T-helper 22 cell (primary cell): ENCODE results near the gene GLT8D2.

Experiments used
- DNase-seq: peaks from one replicate; pipeline ENCODE4 v3.0.0-alpha.2; 2020; ENCODE audit warnings: low read depth

The GLT8D2 gene, protein sequence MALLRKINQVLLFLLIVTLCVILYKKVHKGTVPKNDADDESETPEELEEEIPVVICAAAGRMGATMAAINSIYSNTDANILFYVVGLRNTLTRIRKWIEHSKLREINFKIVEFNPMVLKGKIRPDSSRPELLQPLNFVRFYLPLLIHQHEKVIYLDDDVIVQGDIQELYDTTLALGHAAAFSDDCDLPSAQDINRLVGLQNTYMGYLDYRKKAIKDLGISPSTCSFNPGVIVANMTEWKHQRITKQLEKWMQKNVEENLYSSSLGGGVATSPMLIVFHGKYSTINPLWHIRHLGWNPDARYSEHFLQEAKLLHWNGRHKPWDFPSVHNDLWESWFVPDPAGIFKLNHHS

DNA sequence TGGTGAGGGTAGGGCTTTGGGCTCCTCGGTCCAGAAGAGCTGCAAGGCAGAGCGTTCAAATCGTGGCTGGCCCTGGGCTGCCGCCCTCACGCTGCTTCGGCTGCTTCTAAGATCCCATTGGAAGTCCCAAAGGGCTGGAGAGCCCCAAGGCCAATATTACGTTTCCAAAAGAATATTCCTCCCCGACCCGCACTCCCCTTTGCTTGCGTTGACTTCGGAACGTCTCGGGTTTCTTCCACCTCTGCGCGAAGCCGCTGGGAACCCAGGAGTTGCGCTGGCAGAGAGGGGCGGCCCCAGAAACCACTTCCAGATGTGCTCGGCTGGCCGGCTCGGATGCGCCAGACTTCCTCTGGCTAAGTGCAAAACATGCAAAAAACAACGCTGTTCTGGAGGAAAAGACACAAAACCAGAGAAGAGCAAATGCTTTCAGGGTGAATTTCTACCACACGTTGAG, at the start of gene GLT8D2:
GLT8D2 (minus strand) TSS at position 285 of the 454 bp plus-strand sequence. CDS start 30,539 bp downstream, outside the sequence.
- DNase-seq, result no peak

DNA sequence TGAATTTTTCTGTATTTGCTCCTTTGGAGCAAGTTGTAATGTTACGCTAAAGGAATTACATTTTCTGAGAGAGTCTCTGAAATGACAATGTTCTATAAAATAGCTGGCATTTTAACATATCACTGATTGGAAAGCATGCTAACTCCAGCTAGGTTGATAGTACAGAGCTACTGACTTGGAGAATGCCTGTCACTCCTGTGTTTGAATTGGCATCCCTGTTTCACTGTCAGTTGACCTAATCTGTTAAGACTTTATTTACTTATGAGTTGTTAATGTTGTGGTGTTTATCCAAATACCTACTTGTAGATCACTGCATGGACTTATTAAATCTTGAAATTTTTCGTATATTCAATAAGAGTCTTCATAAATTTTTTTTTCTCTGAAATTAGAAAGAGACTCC, 48.0 kb upstream of the GLT8D2 start:
- no peak for DNase-seq

DNA sequence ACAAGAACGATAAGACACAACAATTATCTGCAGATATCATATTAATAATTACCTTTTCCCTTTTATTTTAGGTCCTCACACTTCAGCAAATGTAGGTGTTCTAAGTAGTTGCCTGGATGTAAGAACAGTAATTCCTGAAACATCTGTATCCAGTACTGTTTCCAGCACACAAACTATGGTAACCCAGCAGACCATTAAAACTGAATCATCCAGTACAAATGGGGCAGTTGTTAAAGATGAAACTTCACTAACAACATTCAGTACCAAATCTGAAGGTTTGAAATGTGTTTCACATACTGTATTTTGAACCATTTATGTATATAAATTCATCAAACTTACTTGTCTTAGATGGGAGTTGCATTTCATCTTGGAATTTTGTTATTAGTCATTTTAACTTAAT, 45.3 kb upstream of the GLT8D2 start:
- DNase-seq, result no peak

DNA sequence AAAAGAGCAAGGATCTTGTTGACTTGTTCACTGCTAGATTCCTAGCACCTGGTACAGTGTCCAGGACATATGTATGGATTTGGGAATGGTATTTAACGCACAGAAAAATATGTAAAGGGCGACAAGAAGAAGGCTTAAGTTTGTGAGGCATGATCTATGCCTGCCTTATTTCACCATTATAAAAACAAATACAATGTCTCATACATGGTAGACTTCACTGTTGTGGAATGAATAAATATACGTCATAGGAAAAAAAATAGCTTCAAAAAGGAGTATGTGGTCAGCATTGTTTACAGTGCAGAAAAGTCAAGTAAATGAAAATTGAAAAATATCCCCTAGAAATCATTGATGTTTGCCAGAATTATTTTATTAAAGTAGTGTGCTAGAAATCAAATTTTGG, 44.3 kb upstream of the GLT8D2 start:
- DNase-seq, result no peak

- DNase-seq, result no peak
Observed at GRCh38 chr12:104091136-104091535, 41.1 kb upstream of the GLT8D2 start.

DNA sequence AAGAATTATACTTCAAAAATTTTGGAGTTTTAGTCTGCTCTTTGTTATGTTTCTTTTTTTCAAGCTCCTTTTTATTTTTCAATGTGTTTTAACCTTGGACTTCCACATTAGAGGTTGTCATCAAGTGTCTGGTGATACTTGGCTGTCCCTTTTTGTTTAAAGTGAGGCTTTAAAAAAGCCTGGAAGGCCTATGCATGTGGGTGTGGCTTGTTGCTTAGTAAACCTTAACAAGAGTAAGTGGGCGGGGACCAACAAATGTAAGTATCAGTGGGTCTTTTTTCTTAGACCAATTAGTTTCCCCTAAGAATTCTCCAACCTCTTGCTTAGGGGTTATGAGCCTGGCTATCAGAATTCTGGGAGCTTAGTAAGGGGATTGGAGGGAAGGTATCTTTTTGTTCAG, 40.7 kb upstream of the GLT8D2 start:
- no peak for DNase-seq

GRCh38 chr12:104083769-104084475, 33.9 kb upstream of the GLT8D2 start:
- DNase-seq, result no peak

GRCh38 chr12:104080764-104081163, 30.8 kb upstream of the GLT8D2 start:
- no peak for DNase-seq

DNA sequence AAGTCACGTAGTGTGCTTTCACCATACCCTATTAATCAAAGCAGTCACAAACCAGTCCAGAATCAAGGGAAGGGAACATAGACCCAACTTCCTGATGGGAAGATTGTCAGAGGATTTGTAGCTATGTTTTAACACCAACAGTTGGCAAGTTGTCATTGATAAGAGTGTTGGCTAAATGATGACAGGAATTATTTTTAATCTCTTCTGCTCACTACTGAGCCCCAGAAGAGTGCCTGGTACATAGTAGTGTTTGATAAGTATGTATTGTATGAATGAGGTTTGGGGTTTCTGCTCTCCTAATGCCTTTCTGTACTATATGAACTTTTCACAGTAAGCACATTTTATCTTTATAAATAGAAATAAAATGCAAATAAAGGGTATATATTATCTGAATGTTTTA, 29.0 kb upstream of the GLT8D2 start:
- DNase-seq, result no peak

GRCh38 chr12:104073699-104074098, 23.7 kb upstream of the GLT8D2 start:
- DNase-seq, result no peak

GRCh38 chr12:104072099-104072498, 22.1 kb upstream of the GLT8D2 start:
- DNase-seq, result no peak

DNA sequence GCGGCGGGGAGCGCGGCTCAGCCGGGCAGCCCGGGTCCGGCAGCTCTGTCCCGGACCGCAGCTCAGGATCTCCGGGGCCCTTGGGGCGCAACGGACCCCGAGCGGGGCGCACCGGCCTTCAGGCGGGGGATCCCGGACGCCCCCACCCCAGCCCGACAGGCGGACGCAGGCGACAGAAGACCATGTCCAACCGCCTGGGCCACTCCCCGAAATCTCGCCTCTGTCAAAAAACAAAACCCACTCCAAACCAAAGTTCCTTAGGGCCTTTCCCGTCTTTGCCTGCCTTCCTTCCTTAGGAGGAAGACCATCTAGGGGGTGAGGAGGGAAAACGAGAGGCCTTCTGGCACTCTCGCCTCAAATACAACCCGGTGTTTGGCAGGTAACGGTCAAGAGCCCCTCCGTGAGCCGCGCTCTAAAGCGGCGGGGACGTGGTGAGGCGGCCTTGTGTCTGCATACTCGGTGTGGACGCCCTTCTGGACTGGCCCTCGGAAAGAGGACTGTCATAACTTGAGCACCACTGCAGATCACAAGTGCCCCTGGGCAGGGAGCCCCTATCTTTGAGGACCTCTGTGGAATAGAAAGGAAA, 14.9 kb upstream of the GLT8D2 start:
- no peak for DNase-seq

DNA sequence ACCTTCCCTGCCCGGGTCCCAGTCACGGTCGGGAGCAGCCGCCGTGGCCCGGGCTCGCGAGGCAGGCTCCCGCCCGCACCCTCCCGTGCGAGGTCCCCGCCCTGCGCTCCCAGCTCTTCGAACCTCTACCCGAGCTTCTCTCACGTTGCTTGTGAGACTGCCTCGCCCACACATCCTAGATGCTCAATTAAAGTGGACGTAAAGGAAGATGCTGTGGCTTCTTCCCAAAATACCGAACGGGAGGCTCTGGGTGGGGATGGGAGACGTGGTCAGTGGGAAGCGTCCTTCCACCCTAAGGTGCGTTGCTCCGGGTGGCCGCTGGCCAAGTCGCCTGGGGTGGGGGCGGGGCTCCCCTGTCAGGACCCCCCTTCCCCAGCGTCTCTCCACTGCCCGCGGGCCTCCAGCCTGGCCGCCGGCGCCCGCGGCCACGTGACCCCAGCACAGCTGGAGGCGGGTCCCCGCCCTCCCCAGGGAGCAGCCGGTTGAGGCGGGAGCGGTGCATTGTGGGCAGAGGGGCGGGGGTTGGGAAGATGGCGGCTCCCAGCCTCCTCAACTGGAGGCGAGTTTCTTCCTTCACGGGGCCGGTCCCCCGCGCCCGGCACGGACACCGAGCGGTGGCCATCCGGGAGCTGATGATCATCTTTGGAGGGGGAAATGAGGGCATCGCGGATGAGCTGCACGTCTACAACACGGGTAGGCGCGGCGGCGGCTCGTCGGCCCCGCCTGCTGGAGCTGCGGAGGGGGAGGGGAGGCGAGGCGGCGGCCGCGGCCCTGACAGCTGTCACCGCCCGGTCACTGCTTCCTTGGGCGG, 14.2 kb upstream of the GLT8D2 start, which contains the start of gene HCFC2:
HCFC2 (plus strand) TSS at position 501 of the 811 bp plus-strand sequence; CDS start at position 531, 30 bp downstream.
- peak; percentile 84 for DNase-seq

- no peak for DNase-seq
Observed at GRCh38 chr12:104063712-104064030, 13.7 kb upstream of the GLT8D2 start.

DNA sequence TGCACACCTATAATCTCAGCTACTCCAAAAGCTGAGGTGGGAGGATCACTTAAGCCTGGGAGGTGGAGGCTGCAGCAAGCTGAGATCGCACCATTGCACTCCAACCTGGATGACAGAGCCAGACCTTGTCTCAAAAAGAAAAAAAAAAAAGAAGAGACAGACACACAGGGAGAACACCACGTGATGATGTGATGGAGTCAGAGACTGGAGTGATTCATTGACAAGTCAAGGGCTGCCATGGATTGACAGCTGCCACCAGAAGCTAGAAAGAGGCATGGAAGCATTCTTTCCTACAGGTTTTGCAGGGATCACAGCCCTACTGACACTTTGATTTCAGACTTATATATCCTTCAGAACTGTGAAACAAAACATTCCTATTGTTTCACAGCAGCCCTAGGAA, 10.8 kb upstream of the GLT8D2 start:
- no peak for DNase-seq

DNA sequence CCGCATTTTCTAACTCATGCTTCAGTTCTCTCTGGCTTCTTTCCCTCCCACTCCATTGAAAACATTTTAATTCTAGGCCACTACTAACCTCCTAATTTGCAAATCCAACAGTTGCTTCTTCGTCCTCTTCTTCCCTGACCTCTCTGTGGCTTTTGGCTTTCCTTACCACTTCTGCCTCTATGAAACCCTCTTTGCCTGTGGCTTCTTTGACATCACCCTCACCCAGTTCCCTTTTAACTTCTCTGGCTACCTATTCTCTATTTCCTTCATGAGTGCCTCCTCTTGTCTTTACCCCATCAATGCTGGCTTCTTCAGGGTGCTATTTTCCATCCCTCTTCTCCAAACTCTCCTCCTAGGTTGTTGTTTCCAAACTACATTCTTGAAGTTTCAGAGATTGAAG, 10.0 kb upstream of the GLT8D2 start:
- no peak for DNase-seq

DNA sequence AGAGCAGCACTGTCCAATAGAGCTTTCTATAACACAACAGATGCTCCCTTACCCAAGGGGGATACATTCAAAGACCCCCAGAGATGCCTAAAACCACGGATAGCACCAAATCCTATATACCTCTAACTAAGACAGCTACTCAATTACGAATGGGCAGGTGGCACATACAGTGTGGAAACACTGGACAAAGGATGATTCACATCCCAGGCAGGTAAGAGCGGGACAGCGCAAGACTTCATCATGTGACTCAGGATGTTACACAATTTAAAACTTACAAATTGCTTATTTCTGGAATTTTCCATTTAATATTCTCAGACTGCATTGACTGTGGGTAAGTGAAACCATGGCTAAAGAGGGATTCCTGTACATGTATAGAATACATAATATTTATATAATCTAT, 8.8 kb upstream of the GLT8D2 start:
- no peak for DNase-seq

DNA sequence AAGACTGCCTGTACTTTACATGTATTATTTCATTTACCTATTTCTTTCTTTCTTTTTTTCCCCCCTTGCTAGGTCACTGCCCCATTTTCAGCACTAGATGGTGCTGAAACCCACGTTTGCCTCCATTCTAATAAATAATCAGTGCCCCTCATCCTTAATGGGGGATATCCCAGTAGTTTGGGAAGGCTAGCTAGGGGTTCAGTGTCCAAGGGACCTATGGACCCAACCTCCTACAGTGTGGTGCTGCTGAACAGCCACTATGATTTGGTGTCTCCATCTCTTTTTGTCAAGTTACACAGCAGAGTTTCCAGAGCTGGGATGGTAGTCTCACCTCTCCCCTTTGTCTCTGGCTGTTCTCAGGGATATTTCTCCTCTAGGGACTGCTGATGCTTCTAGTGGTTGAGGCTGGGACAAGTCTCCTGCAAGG, 7.8 kb upstream of the GLT8D2 start:
- DNase-seq, result no peak

DNA sequence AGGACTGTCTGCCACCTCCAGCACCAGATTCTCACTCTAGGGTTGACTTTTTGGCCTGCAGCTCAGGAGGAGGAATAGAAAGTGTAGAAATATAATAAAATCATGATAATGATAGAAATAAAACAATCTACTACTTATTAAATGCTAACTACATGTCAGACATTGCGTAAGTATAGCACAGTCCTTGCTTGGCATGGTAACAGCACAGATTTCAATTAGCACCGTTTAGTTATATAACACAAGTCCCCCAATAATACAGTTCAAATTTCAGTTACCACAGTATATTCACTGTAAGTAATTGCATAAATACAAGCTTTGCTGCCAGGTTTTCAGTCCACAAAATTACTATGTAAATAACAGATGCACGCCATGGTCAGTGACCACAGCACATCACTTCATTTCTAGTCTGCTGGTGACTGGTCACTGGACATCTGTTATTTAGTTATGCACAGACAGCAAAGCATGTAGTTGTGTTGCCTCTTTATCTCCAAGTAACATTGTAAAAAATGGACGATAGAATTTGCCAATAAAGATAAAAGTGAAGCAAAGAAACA, 6.5 kb upstream of the GLT8D2 start:
- DNase-seq, result no peak

GRCh38 chr12:104055686-104056388, 5.8 kb upstream of the GLT8D2 start:
- no peak for DNase-seq

GRCh38 chr12:104054681-104055346, 4.8 kb upstream of the GLT8D2 start:
- DNase-seq, result no peak
